Stimulated activated CD4-positive, alpha-beta T cell treated with anti-CD3 and anti-CD28 coated beads, Interleukin-4, amount 100 ng/mL, for 4 hours (primary cell): ENCODE data around the gene MAP3K14.
"Not testable (repeated sequence)": the region's sequence is repeated elsewhere in the genome, so short reads cannot be mapped to it uniquely, and the experiment has no call there.

Source experiments
- DNase-seq, 2 experiments: peaks; one replicate each; pipeline ENCODE4 v3.0.0-alpha.2; 2020

Gene MAP3K14

GRCh38 chr17:45253879-45254278 lies 62.9 kb downstream of the MAP3K14 start:
- DNase-seq = no peak

GRCh38 chr17:45253237-45253636 lies 63.6 kb downstream of the MAP3K14 start:
- not testable (repeated sequence) for DNase-seq

- DNase-seq = no peak
Measured at GRCh38 chr17:45251931-45252330, 64.9 kb downstream of the MAP3K14 start.

GRCh38 chr17:45248132-45248957 lies 68.5 kb downstream of the MAP3K14 start:
- peak; percentile 71 to 90 for DNase-seq

GRCh38 chr17:45247429-45248131 lies 69.2 kb downstream of the MAP3K14 start:
- DNase-seq = peak; percentile 94 to 98

GRCh38 chr17:45246861-45247428 lies 69.9 kb downstream of the MAP3K14 start:
- no peak for DNase-seq

GRCh38 chr17:45246338-45246737 lies 70.5 kb downstream of the MAP3K14 start:
- no peak for DNase-seq

- no peak for DNase-seq
Measured at GRCh38 chr17:45244725-45245656, 71.8 kb downstream of the MAP3K14 start.

- DNase-seq = no peak
Measured at GRCh38 chr17:45243750-45244149, 73.1 kb downstream of the MAP3K14 start.

- no peak for DNase-seq
Measured at GRCh38 chr17:45242029-45242414, 74.8 kb downstream of the MAP3K14 start.

- DNase-seq = no peak
Measured at GRCh38 chr17:45241328-45242028, 75.3 kb downstream of the MAP3K14 start.

GRCh38 chr17:45240905-45241327 lies 75.9 kb downstream of the MAP3K14 start:
- DNase-seq = no peak

GRCh38 chr17:45238155-45238774 lies 78.6 kb downstream of the MAP3K14 start:
- no peak for DNase-seq

GRCh38 chr17:45237686-45238085 lies 79.1 kb downstream of the MAP3K14 start:
- DNase-seq = no peak

- DNase-seq = no peak
Measured at GRCh38 chr17:45236282-45236606, 80.6 kb downstream of the MAP3K14 start.

GRCh38 chr17:45235416-45236281 lies 81.2 kb downstream of the MAP3K14 start:
- DNase-seq = peak; percentile 69 to 78

GRCh38 chr17:45234641-45235415 lies 82.0 kb downstream of the MAP3K14 start:
- peak; percentile 37 to 58 for DNase-seq

- DNase-seq = no peak
Measured at GRCh38 chr17:45233423-45233924, 83.3 kb downstream of the MAP3K14 start.
